Type B pancreatic cell (in vitro differentiated cells): ENCODE measurements around the gene TLR9. TPM values are rescaled to one million over a fixed set of nuclear protein-coding genes. Genes with fewer than 3 reads are reported as not detected.
"Not testable (repeated sequence)": the region's sequence is repeated elsewhere in the genome, so short reads cannot be mapped to it uniquely, and the experiment has no call there.

Experiments used
- DNase-seq: peaks from one replicate; pipeline ENCODE4 v3.0.0; 2021; ENCODE audit warnings: mixed read lengths; ENCODE audit not compliant: unreplicated experiment; ENCODE audit errors: extremely low spot score
- H3K27ac Mint-ChIP-seq: 2 replicates; pipeline ENCODE4 v1.8.0; 2021; ENCODE audit warnings: mild to moderate bottlenecking, mixed read lengths
- H3K27me3 Mint-ChIP-seq: 2 replicates; pipeline ENCODE4 v1.8.0; 2021; ENCODE audit warnings: mixed read lengths
- H3K36me3 Mint-ChIP-seq: 2 replicates; pipeline ENCODE4 v1.8.0; 2021; ENCODE audit warnings: mixed read lengths
- H3K4me1 Mint-ChIP-seq: one replicate; pipeline ENCODE4 v1.8.0; 2021; ENCODE audit warnings: mixed read lengths; ENCODE audit not compliant: unreplicated experiment
- H3K4me3 Mint-ChIP-seq: 2 replicates; pipeline ENCODE4 v1.8.0; 2021; ENCODE audit warnings: mild to moderate bottlenecking, mixed read lengths
- H3K9me3 Mint-ChIP-seq: 2 replicates; pipeline ENCODE4 v1.8.0; 2021; ENCODE audit warnings: mixed read lengths
- CTCF ChIP-seq: fragments of 200-600 bp; sonication (generic); conservative IDR thresholded peaks from 2 replicates; pipeline ENCODE4 v1.5.0; 2021; ENCODE audit warnings: antibody characterized with exemption, mild to moderate bottlenecking
- long read RNA-seq: library from polyadenylated mRNA; unstranded; transcript quantifications from one replicate; pipeline ENCODE4 v2.0.0, GENCODE V29; 2020
- total RNA-seq: library from RNA; stranded (reverse); gene quantifications from 2 replicates; pipeline ENCODE4 v1.2.1, GENCODE V29; 2021; ENCODE audit warnings: low replicate concordance

The TLR9 gene
- total RNA-seq, result 0.22 TPM in 1 of 2 replicates, not detected in the other
- long read RNA-seq, result 0 reads

GRCh38 chr3:52225452-52226228 is at the start of gene TLR9:
TLR9 (minus strand) TSS chr3:52225645; CDS start chr3:52225529, 116 bp downstream.
- no peak within 1 kb of the TSS for H3K27ac Mint-ChIP-seq
- no peaks in the 10 kb centered on the region for H3K27me3 Mint-ChIP-seq
- H3K4me1 Mint-ChIP-seq, result no peaks in the 10 kb centered on the region
- H3K9me3 Mint-ChIP-seq, result no peaks in the 10 kb centered on the region
- TF ChIP-seq CTCF, result no peak
- no peak within 1 kb of the TSS for H3K4me3 Mint-ChIP-seq
- no peaks in the 10 kb centered on the region for H3K36me3 Mint-ChIP-seq
- peak; percentile 58 for DNase-seq

DNA sequence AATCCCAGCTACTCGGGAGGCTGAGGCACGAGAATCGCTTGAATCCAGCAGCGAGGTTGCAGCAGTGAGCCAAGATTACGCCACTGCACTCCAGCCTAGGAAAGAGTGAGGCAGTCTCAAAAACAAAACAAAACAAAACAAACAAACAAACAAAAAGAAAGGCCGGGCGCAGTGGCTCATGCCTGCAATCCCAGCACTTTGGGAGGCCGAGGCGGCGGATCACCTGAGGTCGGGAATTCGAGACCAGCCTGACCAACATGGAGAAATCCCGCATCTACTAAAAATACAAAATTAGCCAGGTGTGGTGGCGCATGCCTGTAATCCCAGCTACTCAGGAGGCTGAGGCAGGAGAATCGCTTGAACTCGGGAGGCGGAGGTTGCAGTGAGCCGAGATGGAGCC is 49.3 kb upstream of the TLR9 start:
- Mint-ChIP-seq H3K27ac (peak overlapping the region; percentile 61), H3K36me3 (peaks cover 31% of the 10 kb centered on the region), H3K4me1 (peaks cover 37% of the 10 kb centered on the region), H3K4me3 (peak overlapping the region; percentile 73)
- not testable (repeated sequence) for DNase-seq, H3K27me3 Mint-ChIP-seq, H3K9me3 Mint-ChIP-seq

DNA sequence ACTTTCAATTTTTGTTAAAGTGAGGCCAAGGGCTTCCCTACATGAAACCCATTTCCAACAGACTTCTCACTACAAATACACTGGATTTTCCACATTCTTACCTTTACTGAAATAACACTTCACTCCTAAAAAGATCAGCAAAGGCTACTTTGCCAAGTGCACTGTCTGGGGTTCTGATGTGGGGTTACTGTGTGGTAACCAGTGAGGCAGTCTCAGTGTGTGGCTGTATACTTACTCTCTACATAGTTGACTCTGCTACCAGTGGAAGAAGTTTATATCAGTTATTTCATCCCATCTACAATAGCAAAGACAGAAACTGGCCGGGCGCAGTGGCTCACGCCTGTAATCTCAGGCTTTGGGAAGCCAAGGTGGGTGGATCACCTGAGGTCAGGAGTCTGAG is 47.4 kb upstream of the TLR9 start:
- Mint-ChIP-seq H3K4me3 (peak overlapping the region; percentile 58), H3K27me3 (no peaks in the 10 kb centered on the region), H3K4me1 (peaks cover 36% of the 10 kb centered on the region), H3K36me3 (peaks cover 36% of the 10 kb centered on the region), H3K9me3 (no peaks in the 10 kb centered on the region), H3K27ac (peak overlapping the region; percentile 50)
- DNase-seq, result no peak
- TF ChIP-seq CTCF, result no peak

DNA sequence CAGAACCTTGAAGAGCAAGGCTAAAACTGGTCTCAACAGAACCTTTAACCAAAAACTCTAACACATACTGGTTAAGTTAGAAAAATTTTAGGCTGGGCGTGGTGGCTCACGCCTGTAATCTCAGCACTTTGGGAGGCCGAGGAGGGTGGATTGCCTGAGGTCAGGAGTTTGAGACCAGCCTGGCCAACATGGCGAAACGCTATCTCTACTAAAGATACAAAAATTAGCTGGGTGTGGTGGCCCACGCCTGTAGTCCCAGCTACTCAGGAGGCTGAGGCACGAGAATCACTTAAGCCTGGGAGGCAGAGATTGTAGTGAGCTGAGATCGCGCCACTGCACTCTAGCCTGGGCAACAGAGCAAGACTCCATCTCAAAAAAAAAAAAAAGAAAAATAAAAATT is 46.7 kb upstream of the TLR9 start:
- DNase-seq, H3K27ac Mint-ChIP-seq, H3K4me3 Mint-ChIP-seq, H3K27me3 Mint-ChIP-seq, H3K9me3 Mint-ChIP-seq: not testable (repeated sequence)
- peaks cover 36% of the 10 kb centered on the region for H3K4me1 Mint-ChIP-seq
- peaks cover 38% of the 10 kb centered on the region for H3K36me3 Mint-ChIP-seq

DNA sequence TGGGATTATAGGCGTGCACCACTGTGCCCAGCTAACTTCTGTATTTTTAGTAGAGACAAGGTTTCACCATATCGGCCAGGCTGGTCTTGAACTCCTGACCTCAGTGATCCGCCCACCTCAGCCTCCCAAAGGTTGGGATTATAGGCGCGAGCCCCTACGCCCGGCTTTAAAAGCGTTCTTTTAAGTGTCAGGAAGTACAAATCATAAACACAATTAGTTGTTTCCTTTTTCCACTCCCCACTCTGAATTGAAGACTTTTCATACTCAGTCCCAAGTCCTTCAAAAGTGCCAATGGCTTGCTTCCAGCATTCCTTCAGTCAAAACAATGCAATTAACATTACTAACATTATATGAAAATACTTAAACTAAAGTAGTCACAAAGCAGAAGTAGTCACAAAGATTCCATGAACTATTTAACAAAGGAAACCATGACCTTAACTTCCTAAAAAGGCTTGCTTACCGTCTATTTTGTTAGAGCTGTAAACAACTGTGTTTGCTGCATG is 44.9 kb upstream of the TLR9 start:
- TF ChIP-seq CTCF, result no peak
- Mint-ChIP-seq H3K4me1 (peaks cover 30% of the 10 kb centered on the region), H3K4me3 (no peak overlapping the region), H3K27me3 (no peaks in the 10 kb centered on the region), H3K9me3 (no peaks in the 10 kb centered on the region), H3K36me3 (peaks cover 43% of the 10 kb centered on the region), H3K27ac (no peak overlapping the region)
- DNase-seq, result no peak

- Mint-ChIP-seq H3K9me3 (no peaks in the 10 kb centered on the region), H3K27ac (no peak overlapping the region), H3K27me3 (no peaks in the 10 kb centered on the region), H3K4me3 (no peak overlapping the region), H3K36me3 (peaks cover 41% of the 10 kb centered on the region), H3K4me1 (peaks cover 27% of the 10 kb centered on the region)
- no peak for DNase-seq
- TF ChIP-seq CTCF, result no peak
These were observed 44.3 kb upstream of the TLR9 start for GRCh38 chr3:52269776-52270175.
